Stimulated activated CD8-positive, alpha-beta memory T cell treated with anti-CD3 and anti-CD28 coated beads, Interleukin-4, amount 100 ng/mL, for 4 hours (primary cell): ENCODE measurements around the gene DDB1.

Experiments
- DNase-seq, 2 donors: peaks; one replicate each; pipeline ENCODE4 v3.0.0-alpha.2; 2020; ENCODE audit warnings: low read depth in 2 of 2, low spot score in 1 of 2

Gene DDB1

GRCh38 chr11:61332797-61333549 is at the start of gene DDB1, which contains the start of gene TKFC:
TSS of gene DDB1 (minus strand) at chr11:61333105. CDS start at chr11:61332968, 137 bp downstream.
TSS of gene TKFC (plus strand) at chr11:61333228. CDS start at chr11:61334729, 1,501 bp downstream.
- peak; percentile 90 to 97 for DNase-seq

DNA sequence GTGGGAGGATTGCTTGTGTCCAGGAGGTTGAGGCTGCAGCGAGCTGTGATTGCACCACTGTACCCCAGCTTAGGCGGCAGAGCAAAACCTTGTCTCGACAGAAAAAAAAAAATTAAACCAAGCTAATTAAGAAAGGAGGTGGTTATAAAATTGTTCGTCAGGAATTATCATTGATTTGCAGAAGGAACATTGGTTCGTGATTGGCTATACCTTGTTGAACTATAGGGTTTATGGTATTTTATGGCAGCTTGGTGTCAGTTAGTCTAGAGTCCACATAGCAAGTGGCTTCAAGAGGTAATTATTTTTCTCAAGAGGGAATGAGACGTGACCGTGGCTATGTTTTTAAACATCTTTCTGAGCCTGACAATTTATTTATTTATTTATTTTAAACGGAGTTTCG is 48.0 kb upstream of the DDB1 start:
- no peak for DNase-seq

- no peak for DNase-seq
Measured at GRCh38 chr11:61378713-61379313, 45.9 kb upstream of the DDB1 start.

GRCh38 chr11:61377461-61378160 is 44.7 kb upstream of the DDB1 start:
- no peak for DNase-seq

DNA sequence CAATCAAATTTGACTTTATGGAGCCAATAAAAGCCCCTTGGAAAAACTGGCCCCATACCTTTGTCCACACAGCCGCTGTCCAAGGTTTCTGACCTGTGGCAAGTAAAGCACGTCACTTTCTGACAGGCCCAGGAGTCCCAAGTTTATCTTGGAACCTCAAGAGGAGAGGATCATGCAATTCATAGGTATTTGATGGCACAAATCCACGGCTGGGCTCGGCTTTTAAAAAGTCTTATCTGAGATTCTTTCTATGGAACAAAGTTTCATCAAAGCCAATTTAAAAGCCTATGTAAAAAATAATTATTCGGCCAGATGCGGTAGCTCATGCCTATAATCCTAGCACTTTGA is 42.8 kb upstream of the DDB1 start:
- DNase-seq, result no peak

- no peak for DNase-seq
Measured at GRCh38 chr11:61372659-61373420, 39.9 kb upstream of the DDB1 start.

DNA sequence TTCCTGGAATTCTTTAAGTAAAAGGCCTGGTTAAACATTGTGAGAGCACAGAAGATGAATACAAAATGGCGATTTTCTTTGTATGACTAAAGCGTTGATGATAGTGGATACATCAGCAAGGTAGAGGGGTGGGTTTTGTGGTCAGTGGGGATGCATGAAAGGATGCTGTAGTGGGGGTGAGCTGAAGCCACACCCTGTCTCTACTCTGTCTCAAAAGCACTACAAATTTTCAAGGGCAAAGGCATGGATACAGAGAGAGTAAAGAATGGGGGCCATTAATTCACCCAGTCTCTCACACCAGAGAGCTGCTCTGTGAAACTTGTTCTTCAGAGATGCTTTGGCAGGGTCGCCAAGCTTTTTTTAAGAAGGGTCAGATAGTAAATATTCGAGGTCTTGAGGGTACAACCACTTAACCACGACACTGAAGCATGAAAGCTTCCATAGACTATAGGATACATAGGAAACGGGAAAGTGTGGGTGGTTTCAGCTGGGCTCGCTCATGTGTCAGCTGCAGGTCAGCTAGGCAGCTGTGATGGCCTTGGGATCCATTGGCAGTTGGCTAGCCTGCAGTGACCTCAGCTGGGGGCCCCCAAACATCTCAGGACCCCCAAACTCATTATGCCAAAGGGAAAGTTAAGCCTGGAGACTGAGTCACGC is 37.6 kb upstream of the DDB1 start:
- no peak for DNase-seq

- no peak for DNase-seq
Measured at GRCh38 chr11:61369372-61370348, 36.8 kb upstream of the DDB1 start.

GRCh38 chr11:61368646-61369045 is 35.7 kb upstream of the DDB1 start:
- no peak for DNase-seq

DNA sequence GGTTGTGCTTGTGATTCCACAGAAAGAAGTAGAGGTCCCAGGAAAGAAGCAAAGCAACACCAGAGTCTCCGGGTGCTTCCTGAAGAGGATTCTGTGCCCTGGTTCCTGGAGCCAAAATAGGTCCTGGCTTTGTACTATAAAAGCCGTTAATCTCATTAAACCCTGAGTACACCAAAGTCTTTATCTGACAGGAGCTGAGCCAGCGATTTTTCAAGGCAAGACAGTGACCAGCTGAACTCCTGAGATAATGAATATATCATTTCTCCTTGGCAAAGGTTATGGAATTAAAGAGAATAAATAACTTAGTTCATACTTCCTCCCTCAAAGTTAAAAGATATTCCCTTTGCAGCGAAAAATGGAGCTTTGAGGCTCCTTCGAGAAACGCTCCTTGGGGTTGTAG is 34.5 kb upstream of the DDB1 start:
- DNase-seq, result no peak

DNA sequence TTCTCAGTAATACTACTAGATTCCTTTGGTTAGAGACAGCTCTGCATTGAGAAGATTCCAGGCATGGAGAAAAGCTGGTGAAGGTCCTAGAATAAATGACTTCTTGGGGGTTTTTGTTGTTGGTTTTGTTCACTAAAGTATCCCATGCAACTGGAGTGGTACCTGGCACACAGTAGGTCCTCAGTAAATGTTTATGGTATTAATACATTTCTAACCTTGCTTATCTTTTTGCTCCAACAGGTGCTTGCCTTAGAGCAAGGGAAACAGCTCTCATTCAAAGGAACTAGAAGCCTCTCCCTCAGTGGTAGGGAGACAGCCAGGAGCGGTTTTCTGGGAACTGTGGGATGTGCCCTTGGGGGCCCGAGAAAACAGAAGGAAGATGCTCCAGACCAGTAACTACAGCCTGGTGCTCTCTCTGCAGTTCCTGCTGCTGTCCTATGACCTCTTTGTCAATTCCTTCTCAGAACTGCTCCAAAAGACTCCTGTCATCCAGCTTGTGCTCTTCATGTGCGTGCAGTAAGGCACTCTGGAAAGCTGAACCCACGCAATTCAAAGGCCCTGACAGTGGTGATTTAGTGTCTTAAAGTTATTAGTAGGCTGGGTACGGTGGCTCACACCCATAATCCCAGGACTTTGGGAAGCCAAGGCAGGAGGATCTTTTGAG is 31.2 kb upstream of the DDB1 start:
- DNase-seq, result no peak

- no peak for DNase-seq
Measured at GRCh38 chr11:61362542-61362875, 29.6 kb upstream of the DDB1 start.

DNA sequence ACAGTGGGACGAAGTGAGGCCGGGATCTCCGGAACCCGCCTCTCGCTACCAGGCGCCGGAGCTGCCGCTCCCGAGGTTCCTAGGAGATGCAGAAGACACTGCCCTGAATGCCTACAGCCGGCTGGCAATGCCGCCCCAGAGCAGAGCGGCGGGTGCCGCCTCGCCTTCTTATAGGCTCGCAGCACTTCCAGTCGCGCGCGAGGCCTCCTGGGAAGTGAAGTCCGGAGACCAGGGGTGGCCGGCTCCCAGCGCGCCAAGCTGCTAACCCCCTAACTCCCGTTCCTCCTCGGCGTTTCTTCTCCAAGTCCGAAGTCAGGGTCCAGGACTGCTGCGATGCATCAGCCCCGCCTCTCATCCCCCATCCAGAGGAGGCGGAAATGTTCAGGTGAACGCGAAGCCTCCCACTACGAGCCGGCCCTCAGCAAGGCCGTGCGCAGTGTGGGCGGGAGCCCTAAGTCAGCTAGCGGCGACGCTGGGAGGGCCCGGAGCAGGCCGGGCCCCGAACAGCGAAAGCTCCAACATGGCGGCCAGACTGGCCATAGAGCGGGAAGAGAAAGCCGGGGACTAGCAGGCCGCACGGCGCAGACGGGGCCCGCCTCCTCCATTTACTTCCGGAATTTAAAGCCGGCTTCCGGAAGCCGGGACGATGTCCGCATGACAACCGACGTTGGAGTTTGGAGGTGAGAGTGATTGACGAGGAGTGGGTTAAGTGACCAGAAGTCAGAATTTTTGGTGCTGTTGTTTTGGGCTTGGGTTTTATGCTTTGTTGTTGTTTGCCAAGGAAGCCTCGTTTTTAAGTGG is 29.0 kb upstream of the DDB1 start, which contains the start of the genes CYB561A3 and TMEM138:
TSS of gene CYB561A3 (minus strand) at position 142 of the 801 bp plus-strand sequence. CDS start 5,169 bp downstream, outside the sequence.
TSS of gene TMEM138 (plus strand) at position 634 of the 801 bp plus-strand sequence. CDS start 2,017 bp downstream, outside the sequence.
- DNase-seq, result peak; percentile 63 to 79

DNA sequence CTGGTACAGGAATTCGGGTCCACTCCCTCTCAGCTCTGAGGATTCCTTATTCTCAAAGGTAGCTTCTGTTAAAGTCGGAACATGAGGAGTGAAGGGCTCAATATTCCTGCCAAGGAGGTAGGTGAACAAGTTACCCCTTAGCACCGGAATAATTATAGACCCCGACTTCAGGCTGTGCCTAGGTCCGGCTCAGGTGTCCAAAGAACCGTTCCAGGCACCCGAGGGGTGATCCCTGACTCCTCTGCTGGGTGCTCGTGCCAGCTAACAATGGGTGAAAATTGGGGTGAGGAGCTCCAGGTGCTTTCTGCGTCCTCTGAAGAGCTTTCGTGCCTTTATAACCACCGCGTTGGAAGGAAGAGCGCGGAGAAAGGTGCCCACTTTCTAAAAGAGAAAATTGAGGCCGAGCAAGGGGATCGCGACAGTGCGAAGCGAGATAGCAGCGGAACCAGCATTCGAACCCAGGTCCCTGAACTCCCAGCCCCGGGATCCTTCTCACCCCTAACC is 28.4 kb upstream of the DDB1 start:
- no peak for DNase-seq

GRCh38 chr11:61359516-61359915 is 26.6 kb upstream of the DDB1 start:
- DNase-seq, result no peak

DNA sequence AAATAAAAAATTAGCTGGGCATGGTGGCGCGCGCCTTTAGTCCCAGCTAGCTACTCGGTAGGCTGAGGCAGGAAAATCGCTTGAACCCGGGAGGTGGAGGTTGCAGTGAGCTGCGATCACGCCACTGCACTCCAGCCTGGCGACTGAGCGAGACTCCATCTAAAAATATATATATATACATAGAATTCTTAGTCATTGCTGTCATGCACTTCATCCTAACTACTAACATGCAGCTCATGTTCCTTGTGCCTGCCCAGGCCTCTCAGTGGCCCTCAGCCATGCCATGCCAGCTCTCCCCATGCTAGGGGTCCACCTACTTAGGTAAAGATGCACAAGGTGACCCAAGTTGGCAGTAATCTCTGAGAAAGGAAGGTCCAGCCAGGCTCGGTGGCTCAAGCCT is 25.7 kb upstream of the DDB1 start:
- no peak for DNase-seq

- DNase-seq, result no peak
Measured at GRCh38 chr11:61357894-61358239, 25.0 kb upstream of the DDB1 start.

DNA sequence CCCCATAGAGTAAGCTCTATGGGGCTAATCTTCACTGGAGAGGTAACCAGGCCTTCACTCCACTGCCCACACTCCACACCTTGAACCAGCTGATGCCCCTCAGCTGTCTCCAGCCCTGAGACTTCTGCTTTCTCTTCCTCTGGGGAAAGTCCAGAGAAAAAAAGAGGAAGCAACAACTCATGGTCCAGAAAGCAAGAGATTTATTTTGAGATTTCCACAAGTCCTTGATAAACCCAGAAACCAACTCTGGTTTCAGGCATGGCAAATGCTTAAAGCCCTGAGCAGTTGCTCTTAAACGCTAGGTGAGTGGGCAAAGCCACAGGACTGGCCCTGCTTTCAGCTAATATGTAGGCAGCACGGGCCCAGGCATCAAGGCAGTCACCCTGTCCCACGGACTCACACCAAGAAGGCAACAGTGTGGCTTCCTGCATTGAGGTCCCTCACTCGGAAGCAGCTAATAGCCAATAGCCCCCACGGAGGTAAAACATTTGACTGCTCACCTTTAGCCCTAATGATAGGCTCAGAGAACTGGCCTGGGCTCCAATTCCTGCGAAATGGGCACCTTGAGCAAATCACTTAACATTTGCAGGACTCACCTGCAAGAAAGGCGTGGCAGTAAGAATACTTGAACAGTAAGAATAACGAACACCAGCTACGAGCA is 24.5 kb upstream of the DDB1 start:
- no peak for DNase-seq
